Rectal smooth muscle tissue (tissue), 1 donor: ENCODE measurements around the gene NCF4.
A peak's percentile ranks its signal among the peaks of the same experiment; 100 is the strongest.

Experiments
- H3K27ac ChIP-seq: one replicate; pipeline ENCODE4 v1.7.0; 2013; ENCODE audit warnings: low read depth, low read length, inconsistent platforms
- H3K27me3 ChIP-seq: one replicate; pipeline ENCODE4 v1.7.0; 2013; ENCODE audit warnings: low read length; ENCODE audit not compliant: control insufficient read depth, insufficient read depth
- H3K36me3 ChIP-seq: one replicate; pipeline ENCODE4 v1.7.0; 2013; ENCODE audit warnings: low read length; ENCODE audit not compliant: control insufficient read depth, insufficient read depth
- H3K4me1 ChIP-seq: one replicate; pipeline ENCODE4 v1.7.0; 2013; ENCODE audit warnings: low read length; ENCODE audit not compliant: control insufficient read depth, insufficient read depth
- H3K4me3 ChIP-seq: one replicate; pipeline ENCODE4 v1.7.0; 2013; ENCODE audit warnings: low read length
- H3K9ac ChIP-seq: one replicate; pipeline ENCODE4 v1.7.0; 2013; ENCODE audit warnings: low read length

NCF4 gene

DNA sequence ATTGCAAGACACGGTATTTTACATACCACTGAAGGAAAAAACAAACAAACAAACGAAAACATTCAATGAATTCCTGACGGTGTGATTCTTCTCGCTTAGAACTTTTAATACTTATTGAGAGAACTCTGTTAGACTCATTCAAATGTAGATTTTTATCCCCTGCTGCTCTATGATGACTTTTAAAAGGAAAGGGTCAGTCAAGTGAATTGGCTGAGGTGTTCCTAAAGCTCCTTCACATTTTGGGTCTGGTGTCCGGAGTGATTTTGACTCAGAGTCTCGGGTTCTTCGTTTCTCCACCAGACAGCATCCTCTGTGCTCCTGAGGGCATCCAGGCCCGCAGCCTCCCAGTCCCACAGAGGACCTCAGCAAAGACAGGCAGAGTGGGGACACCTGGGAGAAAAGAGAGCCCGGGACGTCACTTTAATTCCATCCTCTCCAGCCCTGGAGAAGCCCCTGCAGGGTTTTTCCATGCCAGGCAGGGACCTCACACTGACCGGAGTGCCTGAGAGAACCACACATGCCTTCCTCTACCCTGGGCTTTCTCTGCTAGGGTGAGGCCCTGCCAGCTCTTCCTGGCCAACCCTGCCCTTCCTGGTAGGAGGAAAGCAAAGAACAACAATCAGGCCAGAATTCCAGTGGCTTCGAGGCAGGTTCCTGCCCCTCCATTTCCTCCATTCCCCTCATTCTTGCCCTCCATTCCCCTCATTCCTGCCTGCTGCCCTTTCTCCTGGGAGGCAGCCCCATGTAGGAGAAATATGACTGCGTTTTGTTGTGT, 51.3 kb downstream of the NCF4 start:
- H3K4me3 ChIP-seq, result no peak overlapping the region
- H3K27ac ChIP-seq, result no peak overlapping the region
- H3K9ac ChIP-seq, result no peak overlapping the region
- no peaks in the 10 kb centered on the region for H3K36me3 ChIP-seq
- H3K4me1 ChIP-seq, result no peaks in the 10 kb centered on the region
- H3K27me3 ChIP-seq, result no peaks in the 10 kb centered on the region

DNA sequence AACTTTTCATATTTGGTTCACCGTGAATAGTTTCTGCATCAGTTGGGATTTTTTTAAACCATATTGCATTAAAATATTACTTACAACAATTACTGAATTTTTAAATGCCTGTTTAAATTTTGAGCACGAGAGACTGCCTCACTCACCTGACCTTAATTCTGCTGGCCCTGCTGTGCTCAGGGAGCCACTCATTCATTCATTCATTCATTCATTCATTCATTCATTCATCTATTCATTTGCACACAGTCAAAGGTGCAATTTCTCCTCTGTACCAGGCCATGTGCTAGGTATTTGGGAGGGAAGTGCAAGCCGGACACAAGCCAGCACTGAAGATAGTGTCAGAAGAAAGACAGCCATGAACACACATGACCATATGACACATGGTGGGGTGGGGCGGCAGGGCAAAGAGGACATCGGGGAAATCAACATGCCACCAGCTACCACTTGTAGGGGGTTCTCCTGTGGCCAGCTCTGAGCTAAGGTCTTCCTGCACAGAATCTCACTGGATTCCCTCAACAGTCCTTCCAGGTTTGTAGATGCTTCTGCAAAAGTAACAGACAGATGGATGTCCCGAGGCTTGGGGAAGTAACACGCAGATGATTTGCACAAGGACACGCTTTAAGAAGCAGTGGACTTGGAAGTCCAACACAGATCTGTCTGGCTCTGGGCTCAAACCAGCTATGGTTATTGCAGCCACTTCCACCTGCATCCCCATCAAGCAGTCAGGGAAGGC, 52.1 kb downstream of the NCF4 start:
- Histone ChIP-seq H3K9ac (no peak overlapping the region), H3K4me1 (no peaks in the 10 kb centered on the region), H3K4me3 (no peak overlapping the region), H3K27me3 (no peaks in the 10 kb centered on the region), H3K36me3 (no peaks in the 10 kb centered on the region), H3K27ac (no peak overlapping the region)

DNA sequence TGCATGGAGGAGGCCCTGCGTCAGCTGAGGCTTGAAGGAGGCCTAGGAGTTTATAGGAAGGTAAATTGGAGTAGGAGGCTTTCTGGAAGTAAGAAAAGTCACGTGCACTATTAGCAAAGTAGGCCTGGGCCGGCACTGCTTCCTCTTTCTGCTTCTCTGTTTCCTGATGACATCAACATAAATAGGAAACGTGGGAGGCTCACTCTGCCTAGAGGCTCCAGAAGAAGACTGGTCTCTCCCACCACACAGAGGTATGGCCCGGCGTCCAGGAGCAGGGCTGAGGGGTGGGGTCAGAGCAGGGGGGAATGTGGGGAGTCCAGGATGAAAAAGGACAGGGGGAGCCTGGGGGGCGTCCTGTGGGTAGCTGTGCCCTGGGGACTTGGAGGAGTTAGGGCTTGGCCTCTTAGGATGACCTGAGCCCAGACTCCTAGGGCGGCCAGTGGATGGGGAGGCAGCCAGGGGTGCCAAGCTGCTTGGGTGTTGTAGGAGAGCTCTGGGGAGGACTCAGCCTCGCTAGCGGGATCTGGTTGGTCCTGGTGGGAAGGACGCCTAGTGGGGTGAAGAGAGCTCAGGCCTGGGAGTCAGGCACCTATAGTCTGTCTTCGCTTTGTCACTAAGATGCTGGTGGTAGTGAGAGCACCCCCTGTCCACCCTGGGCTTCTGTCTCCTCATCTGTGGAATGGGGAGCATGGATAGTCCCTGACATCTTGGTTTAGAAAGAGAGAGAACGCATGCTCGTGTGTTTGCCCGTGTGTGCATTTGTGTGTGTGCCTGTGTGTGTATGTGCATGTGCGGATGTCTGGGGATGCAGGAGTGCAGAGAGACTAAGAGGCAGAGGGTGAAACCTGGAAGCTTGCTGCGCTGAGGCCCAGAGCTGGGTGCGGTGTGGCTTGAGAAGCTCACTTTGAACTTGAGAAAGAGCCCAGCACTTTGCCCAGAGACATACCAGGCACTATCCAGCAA, 52.9 kb downstream of the NCF4 start, which contains the start of gene CSF2RB:
TSS of gene CSF2RB (plus strand) at position 202 of the 963 bp plus-strand sequence. CDS start 8,580 bp downstream, outside the sequence.
- no peaks in the 10 kb centered on the region for H3K27me3 ChIP-seq
- no peaks in the 10 kb centered on the region for H3K36me3 ChIP-seq
- no peak within 1 kb of the TSS for H3K27ac ChIP-seq
- no peaks in the 10 kb centered on the region for H3K4me1 ChIP-seq
- peak within 1 kb of the TSS; percentile 52 for H3K4me3 ChIP-seq
- H3K9ac ChIP-seq, result no peak within 1 kb of the TSS

DNA sequence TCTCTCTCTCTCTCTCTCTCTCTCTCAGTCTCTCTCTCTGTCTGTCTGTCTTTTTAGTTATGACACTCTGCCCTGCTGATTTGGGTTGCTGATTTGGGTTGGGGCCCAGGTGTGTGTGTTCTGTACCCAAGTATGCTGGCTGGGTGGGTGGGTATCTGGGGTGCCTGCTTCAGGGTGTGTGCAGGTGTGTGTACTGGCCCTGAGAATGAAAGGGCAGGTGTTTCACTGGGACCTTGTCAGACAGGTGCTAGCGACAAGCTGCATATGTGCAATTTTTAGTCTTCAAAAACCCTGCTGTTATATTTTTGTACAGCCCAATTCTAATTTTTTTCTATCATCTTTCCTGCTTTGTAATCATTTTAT, 53.6 kb downstream of the NCF4 start:
- H3K36me3 ChIP-seq, result no peaks in the 10 kb centered on the region
- no peaks in the 10 kb centered on the region for H3K27me3 ChIP-seq
- H3K9ac ChIP-seq, result no peak overlapping the region
- peak overlapping the region; percentile 52 for H3K4me3 ChIP-seq
- H3K4me1 ChIP-seq, result no peaks in the 10 kb centered on the region
- no peak overlapping the region for H3K27ac ChIP-seq

DNA sequence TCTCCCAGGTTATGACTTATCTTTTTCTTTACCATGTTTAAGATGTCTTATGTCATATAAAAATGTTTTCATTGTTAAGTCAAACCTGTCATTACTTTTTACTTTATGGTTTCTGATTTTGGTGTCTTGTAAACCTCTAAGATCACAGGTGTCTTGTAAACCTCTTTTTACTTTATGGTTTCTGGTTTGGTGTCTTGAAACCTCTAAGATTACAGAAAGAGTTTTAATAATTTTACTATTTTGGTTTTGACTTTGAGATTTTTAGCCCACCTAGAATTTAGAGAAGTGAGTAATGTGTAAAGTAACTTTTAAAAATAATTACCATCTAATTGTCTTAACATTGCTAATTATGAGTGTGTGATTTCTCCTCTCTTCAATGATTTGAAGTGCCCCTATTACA, 55.2 kb downstream of the NCF4 start:
- Histone ChIP-seq H3K27me3 (no peaks in the 10 kb centered on the region), H3K4me3 (no peak overlapping the region), H3K36me3 (peaks cover 2% of the 10 kb centered on the region), H3K9ac (no peak overlapping the region), H3K4me1 (no peaks in the 10 kb centered on the region), H3K27ac (no peak overlapping the region)

DNA sequence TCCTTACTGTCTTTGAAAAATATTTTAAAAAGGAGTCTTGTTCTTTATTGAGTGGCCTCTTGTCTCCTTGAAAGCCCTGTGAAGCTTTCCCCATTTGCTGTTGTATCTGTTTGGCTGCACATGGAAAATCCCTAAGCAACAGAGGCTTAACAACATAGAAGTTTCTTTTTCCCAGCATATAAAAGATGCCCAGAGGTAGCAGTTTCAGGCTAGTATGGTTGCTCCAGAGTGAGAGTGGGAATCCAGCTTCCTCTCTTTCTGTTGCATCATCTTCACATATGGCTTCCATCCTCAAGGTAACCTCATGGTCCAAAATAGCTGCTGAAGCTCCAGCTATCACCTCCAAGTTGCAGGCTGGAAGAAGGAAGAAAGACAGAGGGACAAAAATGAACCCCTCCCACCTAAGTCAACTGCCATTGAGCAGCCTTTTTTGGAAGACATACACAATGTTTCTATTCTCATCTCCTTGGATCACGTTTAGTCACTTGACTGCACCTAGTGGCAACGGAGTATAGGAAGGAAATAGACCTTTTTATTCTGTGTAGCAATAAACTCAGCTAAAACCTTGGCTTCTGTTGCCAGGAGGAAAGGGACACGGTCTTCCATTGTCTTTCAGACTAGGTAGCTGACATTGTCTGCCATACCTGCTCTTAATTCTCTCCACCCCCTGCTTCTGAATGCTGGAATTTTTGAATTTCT, 57.9 kb downstream of the NCF4 start:
- H3K27ac ChIP-seq, result no peak overlapping the region
- peaks cover 2% of the 10 kb centered on the region for H3K36me3 ChIP-seq
- no peaks in the 10 kb centered on the region for H3K27me3 ChIP-seq
- H3K9ac ChIP-seq, result no peak overlapping the region
- no peak overlapping the region for H3K4me3 ChIP-seq
- H3K4me1 ChIP-seq, result no peaks in the 10 kb centered on the region

DNA sequence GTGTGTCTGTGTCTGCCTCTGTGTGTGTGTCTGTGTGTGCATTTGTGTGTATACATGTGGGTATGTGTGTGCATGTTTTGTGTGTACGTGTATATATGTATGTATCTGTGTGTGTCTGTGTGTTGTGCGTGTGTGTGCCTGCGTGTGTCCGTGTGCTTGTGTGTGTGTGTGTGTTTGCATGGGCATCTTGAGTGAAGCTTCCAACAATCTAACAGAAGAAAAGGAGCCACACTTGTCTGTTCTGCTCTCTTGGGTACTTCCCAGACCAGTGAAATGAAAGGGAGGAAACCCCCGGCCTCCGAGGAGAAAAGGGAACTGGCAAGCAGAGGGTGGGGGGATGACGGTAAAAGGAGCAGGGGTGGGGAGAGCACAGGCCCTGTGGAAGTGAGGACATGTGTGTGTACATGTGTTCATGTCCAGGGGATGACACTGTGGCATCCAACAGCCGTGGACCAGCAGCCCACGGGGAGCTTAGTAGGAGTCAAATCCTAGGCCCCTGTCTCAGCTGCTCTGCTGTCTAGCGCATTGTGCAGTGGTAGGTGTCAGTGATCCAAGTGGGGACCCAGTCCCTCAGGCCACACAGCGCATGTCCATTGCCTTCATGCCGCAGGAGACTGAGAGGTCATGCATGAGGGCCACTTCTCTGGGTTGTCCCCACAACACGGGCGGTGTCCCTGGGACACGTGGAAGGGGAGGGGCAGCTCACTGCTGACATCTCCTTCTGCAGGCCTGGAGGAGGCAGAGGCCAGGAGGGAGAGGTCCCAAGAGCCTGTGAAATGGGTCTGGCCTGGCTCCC, 60.7 kb downstream of the NCF4 start:
- peaks cover 2% of the 10 kb centered on the region for H3K36me3 ChIP-seq
- no peaks in the 10 kb centered on the region for H3K27me3 ChIP-seq
- H3K4me3 ChIP-seq, result no peak overlapping the region
- H3K27ac ChIP-seq, result no peak overlapping the region
- H3K4me1 ChIP-seq, result no peaks in the 10 kb centered on the region
- no peak overlapping the region for H3K9ac ChIP-seq

DNA sequence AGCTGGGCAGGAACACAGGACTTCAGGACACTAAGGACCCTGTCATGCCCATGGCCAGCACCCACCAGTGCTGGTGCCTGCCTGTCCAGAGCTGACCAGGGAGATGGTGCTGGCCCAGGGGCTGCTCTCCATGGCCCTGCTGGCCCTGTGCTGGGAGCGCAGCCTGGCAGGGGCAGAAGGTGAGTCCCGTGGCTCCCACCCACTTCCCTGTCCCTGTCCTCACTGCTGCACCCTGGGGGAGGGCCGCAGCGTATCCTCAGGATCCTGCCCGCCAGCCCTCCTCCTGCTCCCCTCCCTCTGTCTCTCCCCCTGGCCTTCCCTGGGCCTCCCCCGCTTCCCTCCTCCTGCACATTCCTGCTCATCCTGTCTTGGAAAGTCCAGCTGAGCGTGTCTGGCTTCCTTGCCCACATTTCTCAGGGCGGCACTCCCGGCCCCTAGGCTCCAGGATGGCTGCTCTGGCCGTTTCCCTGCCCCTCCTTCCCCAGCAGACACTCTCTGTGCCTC, 61.4 kb downstream of the NCF4 start:
- Histone ChIP-seq H3K4me1 (no peaks in the 10 kb centered on the region), H3K36me3 (peaks cover 2% of the 10 kb centered on the region), H3K9ac (no peak overlapping the region), H3K27ac (no peak overlapping the region), H3K27me3 (no peaks in the 10 kb centered on the region), H3K4me3 (no peak overlapping the region)

DNA sequence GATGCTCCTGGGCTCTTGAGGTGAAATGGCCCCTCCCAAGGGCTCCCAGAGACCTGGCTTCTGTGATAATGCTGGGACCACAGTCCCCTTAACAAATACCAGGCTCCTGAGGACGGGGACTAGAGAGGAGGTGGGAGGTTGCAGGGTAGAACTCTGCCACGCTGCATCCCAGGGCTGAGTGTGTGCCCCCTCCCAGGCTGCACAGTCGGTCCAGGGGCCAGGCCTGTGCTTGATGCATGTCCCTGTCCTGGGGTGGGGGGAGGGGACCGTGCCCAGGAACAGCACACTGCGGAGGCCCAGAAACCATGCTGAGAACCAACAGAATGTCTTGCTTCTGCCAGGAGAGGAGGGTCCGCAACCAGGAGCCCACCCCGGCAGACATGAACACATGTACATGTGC, 61.9 kb downstream of the NCF4 start:
- H3K4me1 ChIP-seq, result no peaks in the 10 kb centered on the region
- H3K36me3 ChIP-seq, result peaks cover 2% of the 10 kb centered on the region
- H3K9ac ChIP-seq, result no peak overlapping the region
- no peak overlapping the region for H3K27ac ChIP-seq
- peaks cover 3% of the 10 kb centered on the region for H3K27me3 ChIP-seq
- H3K4me3 ChIP-seq, result no peak overlapping the region

DNA sequence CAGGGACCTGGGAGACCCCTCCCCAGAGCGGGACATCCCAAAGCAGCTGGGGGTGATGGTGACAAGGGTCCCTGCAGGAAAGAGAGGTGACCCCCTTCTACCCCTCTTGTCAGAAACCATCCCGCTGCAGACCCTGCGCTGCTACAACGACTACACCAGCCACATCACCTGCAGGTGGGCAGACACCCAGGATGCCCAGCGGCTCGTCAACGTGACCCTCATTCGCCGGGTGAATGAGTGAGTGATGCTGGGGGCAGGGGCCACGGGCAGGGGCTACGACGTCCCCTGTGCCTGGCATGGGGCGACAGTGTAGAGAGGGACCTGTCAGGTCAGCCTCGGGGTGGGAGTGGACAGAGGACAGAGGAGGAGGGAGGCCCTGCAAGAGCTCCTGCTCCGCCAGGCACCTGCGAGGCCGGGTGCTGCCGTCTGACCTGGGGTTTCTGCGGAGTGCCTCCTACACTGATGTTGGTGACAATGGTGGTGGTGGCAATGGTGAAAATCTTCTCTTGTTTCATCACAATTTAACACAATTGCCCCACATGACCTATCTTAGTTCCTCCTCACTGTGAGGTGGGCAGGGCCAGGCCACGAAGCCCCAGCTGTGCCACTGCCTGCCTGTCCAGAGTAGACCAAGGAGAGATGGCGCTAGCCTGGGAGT, 62.5 kb downstream of the NCF4 start:
- Histone ChIP-seq H3K27ac (no peak overlapping the region), H3K36me3 (peaks cover 2% of the 10 kb centered on the region), H3K9ac (no peak overlapping the region), H3K4me1 (no peaks in the 10 kb centered on the region), H3K4me3 (no peak overlapping the region), H3K27me3 (peaks cover 3% of the 10 kb centered on the region)
